GM20000 (cell line): Measurements from ENCODE around the gene CLDN20.
"Not testable (repeated sequence)": the region's sequence is repeated elsewhere in the genome, so short reads cannot be mapped to it uniquely, and the experiment has no call there.

Experiments
- DNase-seq: peaks from one replicate; pipeline ENCODE4 v3.0.0; 2012; ENCODE audit warnings: low spot score
- CTCF ChIP-seq: IDR thresholded peaks from 2 replicates; pipeline ENCODE4 v1.5.1; 2012; ENCODE audit warnings: mild to moderate bottlenecking, control low read depth; ENCODE audit errors: extremely low read depth, missing control alignments

Gene CLDN20

GRCh38 chr6:155311086-155311485, 47.3 kb downstream of the CLDN20 start:
- no peak for DNase-seq

GRCh38 chr6:155311583-155311982, 47.8 kb downstream of the CLDN20 start:
- DNase-seq, result no peak
- TF ChIP-seq CTCF, result no peak

More at GRCh38 chr6:155311086-155311485, 47.3 kb downstream of the CLDN20 start:
- no peak for TF ChIP-seq CTCF

GRCh38 chr6:155312950-155313349, 49.1 kb downstream of the CLDN20 start:
- DNase-seq, result not testable (repeated sequence)

- no peak for TF ChIP-seq CTCF
- DNase-seq, result no peak
These were observed 49.8 kb downstream of the CLDN20 start for GRCh38 chr6:155313602-155314091.

GRCh38 chr6:155314092-155314772, 50.4 kb downstream of the CLDN20 start, which contains the start of gene TFB1M:
Gene TFB1M (minus strand): TSS chr6:155314484. CDS start chr6:155314428, 56 bp downstream.
- DNase-seq, result peak; percentile 90
- TF ChIP-seq CTCF, result no peak

- no peak for TF ChIP-seq CTCF
- DNase-seq, result peak; percentile 37
These were observed 51.1 kb downstream of the CLDN20 start for GRCh38 chr6:155314773-155315515.

GRCh38 chr6:155315516-155315871, 51.7 kb downstream of the CLDN20 start:
- no peak for DNase-seq
- no peak for TF ChIP-seq CTCF

GRCh38 chr6:155316419-155316818, 52.6 kb downstream of the CLDN20 start:
- no peak for TF ChIP-seq CTCF

More at GRCh38 chr6:155316419-155316818, 52.6 kb downstream of the CLDN20 start:
- no peak for DNase-seq
